Subcutaneous adipose tissue (tissue), 4 donors: Measurements from ENCODE around the gene SMG6. TPM values are rescaled to one million over a fixed set of nuclear protein-coding genes. Genes with fewer than 3 reads are reported as not detected.

Experiments used
- total RNA-seq, 4 donors: library from RNA; depleted of rRNA; stranded (reverse); fragments of >200 nt; gene quantifications; one replicate each; pipeline ENCODE4 v1.1.0, GENCODE V29; 2016
- TF ChIP-seq, protein P1 (sequence below): fragments of 450-650 bp; IDR thresholded peaks from one replicate; pipeline ENCODE4 v1.5.1; 2016; ENCODE audit warnings: low read depth, mild to moderate bottlenecking, control low read depth, antibody characterized with exemption, moderate library complexity

Gene SMG6
- total RNA-seq, 4 donors from 2014 or later: 14.5 to 50.7 (median 19.4) TPM

DNA sequence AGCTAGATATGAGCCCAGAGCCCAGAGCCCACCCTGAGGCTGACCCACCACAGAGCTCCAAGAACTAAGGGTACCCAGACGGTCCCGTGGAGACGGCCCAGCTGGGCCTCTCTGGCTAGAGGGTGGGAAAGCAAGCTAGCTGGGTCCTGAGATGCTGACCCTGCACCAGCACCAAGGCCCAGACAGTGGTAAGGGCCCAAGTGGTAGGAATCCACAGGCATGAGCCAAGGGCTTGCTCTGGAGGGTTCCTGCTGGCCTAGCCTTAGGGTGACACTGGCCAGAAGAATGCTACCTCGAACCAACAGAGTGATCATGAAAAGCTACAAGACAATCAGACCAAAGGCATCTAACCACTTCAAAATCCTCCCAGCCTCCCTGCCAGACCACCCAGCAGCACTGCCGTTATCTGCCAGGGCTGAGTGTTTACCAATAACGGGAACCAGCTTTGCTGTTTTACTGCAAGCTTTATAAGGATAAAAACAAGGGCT, 235.5 kb downstream of the SMG6 start:
- TF ChIP-seq, protein P1, sequence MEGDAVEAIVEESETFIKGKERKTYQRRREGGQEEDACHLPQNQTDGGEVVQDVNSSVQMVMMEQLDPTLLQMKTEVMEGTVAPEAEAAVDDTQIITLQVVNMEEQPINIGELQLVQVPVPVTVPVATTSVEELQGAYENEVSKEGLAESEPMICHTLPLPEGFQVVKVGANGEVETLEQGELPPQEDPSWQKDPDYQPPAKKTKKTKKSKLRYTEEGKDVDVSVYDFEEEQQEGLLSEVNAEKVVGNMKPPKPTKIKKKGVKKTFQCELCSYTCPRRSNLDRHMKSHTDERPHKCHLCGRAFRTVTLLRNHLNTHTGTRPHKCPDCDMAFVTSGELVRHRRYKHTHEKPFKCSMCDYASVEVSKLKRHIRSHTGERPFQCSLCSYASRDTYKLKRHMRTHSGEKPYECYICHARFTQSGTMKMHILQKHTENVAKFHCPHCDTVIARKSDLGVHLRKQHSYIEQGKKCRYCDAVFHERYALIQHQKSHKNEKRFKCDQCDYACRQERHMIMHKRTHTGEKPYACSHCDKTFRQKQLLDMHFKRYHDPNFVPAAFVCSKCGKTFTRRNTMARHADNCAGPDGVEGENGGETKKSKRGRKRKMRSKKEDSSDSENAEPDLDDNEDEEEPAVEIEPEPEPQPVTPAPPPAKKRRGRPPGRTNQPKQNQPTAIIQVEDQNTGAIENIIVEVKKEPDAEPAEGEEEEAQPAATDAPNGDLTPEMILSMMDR: no peak

DNA sequence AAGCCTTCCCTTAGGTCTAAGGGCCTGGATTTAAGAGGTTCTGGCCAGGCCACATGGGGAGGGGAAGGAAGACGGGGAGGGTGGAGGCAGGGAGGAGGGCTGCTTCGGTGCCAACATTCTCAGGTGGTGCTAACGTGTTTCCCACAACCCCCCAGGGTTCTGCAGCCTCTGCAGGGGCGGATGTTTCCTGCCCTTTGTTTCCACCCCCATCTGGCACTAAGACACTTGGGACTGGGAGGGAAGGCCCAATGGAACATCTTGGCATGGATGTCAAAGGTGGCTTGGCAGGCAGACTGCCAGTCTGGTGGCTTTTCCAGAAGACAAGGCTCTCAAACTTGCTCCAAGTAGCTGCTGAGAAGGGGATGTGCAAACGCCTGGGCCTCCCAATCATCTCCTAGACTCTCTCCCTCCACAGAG, 236.0 kb downstream of the SMG6 start:
- TF ChIP-seq, protein P1: no peak

DNA sequence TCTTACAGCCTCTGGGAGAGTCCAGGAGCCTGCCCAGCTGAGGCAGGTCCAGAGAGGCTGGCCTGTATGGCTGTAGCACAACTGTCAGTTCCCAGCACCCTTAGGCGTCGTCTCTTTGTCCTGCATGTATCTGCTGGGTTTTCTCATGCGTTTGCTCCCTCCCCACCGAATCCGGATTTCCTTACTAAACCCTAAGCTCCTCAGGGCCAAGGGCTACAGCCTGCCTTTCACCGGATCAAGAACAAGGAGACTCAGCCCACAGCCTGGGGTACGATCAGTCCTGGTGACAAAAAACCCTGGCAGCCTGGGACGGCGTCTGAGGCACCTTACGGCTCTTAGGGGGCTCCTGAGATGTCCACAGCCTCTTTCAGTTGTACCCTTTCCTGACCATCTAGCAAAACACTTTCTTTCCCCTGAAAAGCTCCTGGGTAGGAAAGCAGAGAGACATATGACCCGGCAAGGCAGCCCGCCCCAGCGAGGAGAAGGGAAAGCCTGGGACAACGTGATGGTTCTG, 236.5 kb downstream of the SMG6 start:
- TF ChIP-seq, protein P1: no peak

DNA sequence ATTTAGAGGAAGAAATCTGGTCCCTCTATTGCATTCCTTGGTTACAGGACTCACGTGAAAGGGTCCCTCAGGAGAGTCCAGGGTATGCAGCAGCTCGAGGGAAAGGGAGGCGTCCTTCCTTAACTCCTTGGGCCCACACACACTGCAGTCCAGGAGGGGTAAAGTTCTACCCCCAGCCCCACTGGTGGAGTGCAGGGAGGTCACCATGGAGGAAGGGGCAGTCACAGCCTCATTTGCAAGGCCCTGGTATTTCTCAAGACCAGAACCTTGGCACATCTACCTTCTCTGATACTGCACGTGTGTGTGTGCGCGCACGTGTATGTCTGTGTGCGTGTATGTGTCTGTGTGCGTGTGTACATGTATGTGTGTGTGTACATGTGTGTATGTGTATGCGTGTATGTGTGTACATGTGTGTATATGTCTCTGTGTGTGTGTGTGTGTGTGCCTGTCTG, 237.6 kb downstream of the SMG6 start:
- TF ChIP-seq, protein P1: no peak

DNA sequence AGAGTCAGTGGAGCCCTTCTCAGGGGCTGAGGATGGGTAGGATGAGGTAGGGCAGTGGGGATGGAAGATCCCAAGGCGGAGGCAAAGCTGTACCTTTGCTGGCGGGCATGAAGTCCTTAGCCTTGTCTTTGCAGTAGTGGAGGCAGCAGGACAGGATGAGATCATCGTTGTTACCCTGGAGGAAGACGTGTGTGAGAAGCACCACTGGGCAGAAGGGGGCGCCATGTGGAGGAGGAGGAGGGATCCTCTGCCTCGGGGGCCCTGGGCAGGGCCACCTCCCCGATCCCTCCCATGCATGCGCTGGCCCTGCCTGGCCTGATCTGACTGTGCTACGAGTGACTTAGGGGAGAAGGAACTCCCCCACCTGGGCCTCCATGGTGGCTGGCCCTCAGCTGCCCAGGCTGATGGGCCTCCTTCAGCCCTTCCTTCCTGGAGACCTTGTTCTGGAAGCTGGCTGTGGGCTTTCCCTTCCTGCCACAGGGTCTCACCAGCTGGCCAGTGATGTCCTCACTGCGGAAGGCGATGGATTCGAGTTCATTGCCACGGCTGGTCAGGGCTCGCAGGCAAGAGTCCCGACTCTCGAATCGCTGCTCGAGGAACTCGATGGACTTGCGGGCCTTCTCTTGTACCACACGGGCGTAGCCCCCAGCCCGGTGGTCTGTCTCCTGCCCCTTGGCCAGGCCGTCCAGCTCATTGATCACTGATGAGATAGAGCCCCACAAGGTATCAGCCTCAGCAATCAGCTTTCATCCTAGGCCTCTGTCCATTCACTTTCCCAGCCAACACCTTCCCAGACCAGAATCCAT, 238.4 kb downstream of the SMG6 start:
- TF ChIP-seq, protein P1: no peak

DNA sequence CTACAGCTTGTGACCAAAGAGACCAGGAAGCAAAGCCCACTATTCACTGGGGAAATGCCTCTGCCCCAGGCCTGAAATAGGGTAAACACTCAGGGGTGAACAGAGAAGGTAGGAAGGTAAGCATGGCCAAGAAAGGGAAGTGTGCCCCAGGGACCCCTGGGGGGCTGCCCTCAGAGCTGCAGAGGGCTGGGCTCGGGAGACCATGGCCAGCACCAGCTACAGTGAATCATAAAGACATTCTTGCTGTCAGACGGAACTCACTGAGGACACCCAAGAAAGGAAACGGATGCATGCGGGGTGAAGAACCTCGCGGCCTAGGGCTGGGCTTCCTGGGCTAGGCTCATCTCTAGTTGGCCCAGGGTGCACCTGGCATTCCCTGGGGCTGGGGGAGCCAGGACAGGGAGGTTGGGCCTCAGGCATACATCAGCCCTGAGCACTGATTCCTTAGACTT, 239.0 kb downstream of the SMG6 start:
- TF ChIP-seq, protein P1: no peak

DNA sequence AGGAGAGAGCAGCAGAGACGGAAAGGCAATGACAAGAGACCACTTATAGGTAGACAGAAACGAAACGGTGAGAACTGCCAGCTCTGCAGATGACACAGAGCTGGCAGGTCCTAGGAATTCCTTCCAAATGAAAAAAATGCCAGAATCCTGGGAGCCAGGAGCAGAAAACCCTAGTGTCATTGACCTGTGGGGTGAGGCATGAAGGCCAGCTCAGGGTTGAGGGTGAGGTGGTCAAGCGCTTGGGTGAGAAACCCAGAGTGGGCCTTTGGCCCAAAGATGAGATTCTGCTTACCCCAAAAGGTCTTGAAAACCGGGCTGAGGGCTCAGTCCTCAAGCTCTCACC, 239.5 kb downstream of the SMG6 start:
- TF ChIP-seq, protein P1: no peak
